H1 (cell line): ENCODE data around the gene ABLIM1.

Source experiments
- FOSL1 ChIP-seq: IDR thresholded peaks from 2 replicates; pipeline ENCODE4 v1.6.1; 2011; ENCODE audit warnings: mild to moderate bottlenecking, low read depth, low read length, moderate library complexity; ENCODE audit not compliant: insufficient read depth
- GABPA ChIP-seq: IDR thresholded peaks from 2 replicates; pipeline ENCODE4 v1.6.1; 2011; ENCODE audit warnings: mild to moderate bottlenecking, low read length, moderate library complexity, borderline replicate concordance; ENCODE audit not compliant: insufficient read depth
- HDAC2 ChIP-seq, 2 experiments: fragments of 300-600 bp in 1 of 2; sonication (generic) in 1 of 2; IDR thresholded peaks; 2 replicates each; pipeline ENCODE4 v1.6.1; 2011 to 2012; ENCODE audit warnings: low read depth in 2 of 2, low read length in 2 of 2, mild to moderate bottlenecking in 2 of 2, moderate library complexity in 2 of 2, borderline replicate concordance in 1 of 2, inconsistent platforms in 1 of 2
- JUN ChIP-seq: IDR thresholded peaks from 2 replicates; pipeline ENCODE4 v1.6.1; 2011; ENCODE audit warnings: low read depth, mild to moderate bottlenecking, improper control_type of control experiment, low read length
- MAFK ChIP-seq: IDR thresholded peaks from 2 replicates; pipeline ENCODE4 v1.6.1; 2012; ENCODE audit warnings: low read depth, mild to moderate bottlenecking, improper control_type of control experiment, low read length
- POLR2A ChIP-seq, 2 experiments: IDR thresholded peaks; 1 replicate in 1 of 2; 2 replicates in 1 of 2; pipeline ENCODE4 v1.6.1; 2011; ENCODE audit warnings: low read depth in 2 of 2, low read length in 2 of 2, mild to moderate bottlenecking in 2 of 2; ENCODE audit errors: control extremely low read depth in 1 of 2
- TAF1 ChIP-seq: IDR thresholded peaks from 2 replicates; pipeline ENCODE4 v1.6.1; 2011; ENCODE audit warnings: mild to moderate bottlenecking, low read depth, low read length
- TF ChIP-seq, protein P1 (sequence below), 3 experiments: IDR thresholded peaks; 1 replicate in 2 of 3; 2 replicates in 1 of 3; pipeline versions ENCODE4 v1.5.1 to v1.6.1; 2011; ENCODE audit warnings: low read length in 3 of 3, mild to moderate bottlenecking in 3 of 3, inconsistent platforms in 2 of 3, low read depth in 1 of 3, moderate library complexity in 1 of 3; ENCODE audit not compliant: insufficient read depth in 1 of 3; ENCODE audit errors: control extremely low read depth in 1 of 3
- TF ChIP-seq, protein P2 (sequence below): IDR thresholded peaks from 2 replicates; pipeline ENCODE4 v1.6.1; 2012; ENCODE audit warnings: inconsistent platforms

DNA sequence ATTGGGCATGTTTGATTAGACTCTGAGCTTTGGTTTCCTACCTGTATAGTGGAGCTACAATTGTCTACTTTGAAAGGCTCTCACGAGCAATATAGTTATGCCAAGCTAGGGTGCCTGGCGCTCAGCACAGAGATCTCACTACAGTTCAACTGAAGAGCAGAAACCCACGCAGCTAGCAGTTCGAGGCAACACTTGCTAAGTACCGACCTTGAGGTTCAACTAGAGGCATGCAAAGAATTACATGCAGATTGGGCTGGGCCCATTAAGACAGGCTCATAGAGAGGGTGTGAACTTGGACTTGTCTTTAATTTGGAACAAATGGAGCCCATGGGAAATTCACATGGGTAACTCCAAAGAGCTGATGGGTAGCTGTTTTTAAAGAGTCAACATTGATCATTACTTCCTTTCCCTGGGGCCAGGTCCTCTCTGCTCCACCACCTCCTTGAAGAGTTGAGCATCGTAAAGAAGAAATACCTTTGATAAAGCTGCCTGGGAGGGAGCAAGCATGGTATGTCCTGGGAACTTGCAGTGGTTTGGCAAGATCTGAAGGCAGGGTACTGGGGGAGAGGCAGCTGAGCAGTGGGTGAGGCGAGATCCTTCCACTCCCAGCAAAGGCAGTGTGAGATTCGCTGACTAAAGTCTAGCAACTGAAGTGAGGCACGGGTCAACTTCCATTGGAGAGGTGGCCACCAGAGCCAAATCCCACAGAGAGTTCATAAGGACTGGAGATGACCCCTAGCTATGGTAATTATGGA lies 228.3 kb downstream of the ABLIM1 start:
- TF ChIP-seq HDAC2 (IDR thresholded peaks at IDR 0.05; ENCODE audit: borderline replicate concordance in 1 of 2, low read depth in 2 of 2, low read length in 2 of 2), result no peak
- TF ChIP-seq, protein P1, sequence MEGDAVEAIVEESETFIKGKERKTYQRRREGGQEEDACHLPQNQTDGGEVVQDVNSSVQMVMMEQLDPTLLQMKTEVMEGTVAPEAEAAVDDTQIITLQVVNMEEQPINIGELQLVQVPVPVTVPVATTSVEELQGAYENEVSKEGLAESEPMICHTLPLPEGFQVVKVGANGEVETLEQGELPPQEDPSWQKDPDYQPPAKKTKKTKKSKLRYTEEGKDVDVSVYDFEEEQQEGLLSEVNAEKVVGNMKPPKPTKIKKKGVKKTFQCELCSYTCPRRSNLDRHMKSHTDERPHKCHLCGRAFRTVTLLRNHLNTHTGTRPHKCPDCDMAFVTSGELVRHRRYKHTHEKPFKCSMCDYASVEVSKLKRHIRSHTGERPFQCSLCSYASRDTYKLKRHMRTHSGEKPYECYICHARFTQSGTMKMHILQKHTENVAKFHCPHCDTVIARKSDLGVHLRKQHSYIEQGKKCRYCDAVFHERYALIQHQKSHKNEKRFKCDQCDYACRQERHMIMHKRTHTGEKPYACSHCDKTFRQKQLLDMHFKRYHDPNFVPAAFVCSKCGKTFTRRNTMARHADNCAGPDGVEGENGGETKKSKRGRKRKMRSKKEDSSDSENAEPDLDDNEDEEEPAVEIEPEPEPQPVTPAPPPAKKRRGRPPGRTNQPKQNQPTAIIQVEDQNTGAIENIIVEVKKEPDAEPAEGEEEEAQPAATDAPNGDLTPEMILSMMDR (IDR thresholded peaks at IDR 0.05; ENCODE audit: control extremely low read depth in 1 of 3, insufficient read depth in 1 of 3, low read depth in 1 of 3, low read length in 3 of 3), result no peak
- TF ChIP-seq GABPA, result no peak
- no peak for TF ChIP-seq MAFK
- TF ChIP-seq TAF1, result no peak
- TF ChIP-seq POLR2A (IDR thresholded peaks at IDR 0.05; ENCODE audit: control extremely low read depth in 1 of 2, low read depth in 2 of 2, low read length in 2 of 2), result no peak
- TF ChIP-seq, protein P2, sequence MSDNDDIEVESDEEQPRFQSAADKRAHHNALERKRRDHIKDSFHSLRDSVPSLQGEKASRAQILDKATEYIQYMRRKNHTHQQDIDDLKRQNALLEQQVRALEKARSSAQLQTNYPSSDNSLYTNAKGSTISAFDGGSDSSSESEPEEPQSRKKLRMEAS, result no peak
- TF ChIP-seq FOSL1, result no peak
- TF ChIP-seq JUN, result no peak
